Skin of body (tissue), 2 donors: Measurements from ENCODE around the gene RARG. TPM values are rescaled to one million over a fixed set of nuclear protein-coding genes. Genes with fewer than 3 reads are reported as not detected.
"Not testable (repeated sequence)": the region's sequence is repeated elsewhere in the genome, so short reads cannot be mapped to it uniquely, and the experiment has no call there.

Experiments
- DNase-seq: peaks from one replicate; lab custom pipeline; 2025; lab: John Stamatoyannopoulos, UW
- total RNA-seq: library from RNA; depleted of rRNA; stranded (reverse); fragments of >200 nt; gene quantifications from one replicate; pipeline ENCODE4 v1.2.3, GENCODE V29; 2014

The RARG gene
- total RNA-seq, 1 donor from 2014 or later, result 65.2 TPM

DNA sequence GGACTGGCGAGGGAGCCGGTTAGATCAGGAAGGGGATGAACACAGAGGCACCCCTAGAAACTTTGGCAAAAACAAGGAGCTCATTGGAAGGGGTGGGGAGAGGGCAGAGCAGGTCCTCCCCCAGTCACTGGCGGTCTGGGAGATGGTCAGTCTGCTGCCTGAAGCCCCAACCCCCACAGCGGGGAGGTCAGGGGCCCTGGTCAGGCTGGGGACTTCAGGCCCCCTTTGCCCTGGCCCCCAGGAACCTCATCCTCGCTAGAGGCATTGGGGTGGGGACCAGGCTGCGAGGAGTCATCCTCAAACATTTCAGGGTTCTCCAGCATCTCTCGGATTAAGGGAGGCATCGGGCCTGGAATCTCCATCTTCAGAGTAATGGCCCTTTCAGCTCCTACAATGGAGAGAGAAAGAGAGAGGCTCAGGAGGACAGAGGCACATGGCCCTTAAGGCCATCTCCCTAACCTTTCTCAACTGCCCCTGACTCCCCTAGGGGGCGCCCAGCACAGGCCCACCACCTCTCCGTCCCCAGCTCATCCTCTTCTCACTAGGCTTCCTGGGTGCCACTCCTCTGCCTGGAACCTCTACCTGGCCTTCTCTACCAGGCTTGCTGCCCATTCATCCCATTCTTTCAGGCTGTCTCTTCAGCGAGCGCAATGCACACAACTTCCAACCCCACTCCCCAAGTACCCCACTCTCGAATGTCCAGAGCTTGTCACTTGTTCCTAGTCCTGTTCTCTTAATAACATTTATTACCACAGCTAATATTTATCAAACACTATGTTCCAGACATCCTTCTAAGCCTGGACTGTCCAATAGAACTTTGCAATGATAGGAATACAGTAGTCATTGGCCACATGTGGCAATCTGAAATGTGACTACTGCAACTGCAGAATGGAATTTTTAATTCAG lies 20.3 kb downstream of the RARG start:
- DNase-seq, result no peak

DNA sequence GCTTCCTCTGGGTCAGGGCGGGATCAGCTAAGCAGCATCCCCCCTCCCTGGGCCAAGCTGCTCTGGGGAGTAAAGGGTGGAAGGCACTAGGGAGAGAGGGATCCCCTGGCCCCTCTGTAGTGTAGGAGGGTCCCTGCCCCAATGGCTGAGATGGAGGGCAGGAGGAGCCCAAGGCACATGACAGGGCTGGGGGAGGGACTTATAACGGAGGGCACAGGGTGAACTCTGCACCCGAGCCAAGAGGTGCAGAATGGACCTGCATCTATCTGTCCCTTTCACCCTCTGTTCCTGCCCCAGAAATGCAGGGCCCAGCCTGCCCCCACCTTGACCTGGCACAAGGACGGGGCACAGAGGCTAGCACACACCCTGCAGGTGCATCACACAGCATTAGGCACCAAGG lies 21.2 kb downstream of the RARG start:
- no peak for DNase-seq

DNA sequence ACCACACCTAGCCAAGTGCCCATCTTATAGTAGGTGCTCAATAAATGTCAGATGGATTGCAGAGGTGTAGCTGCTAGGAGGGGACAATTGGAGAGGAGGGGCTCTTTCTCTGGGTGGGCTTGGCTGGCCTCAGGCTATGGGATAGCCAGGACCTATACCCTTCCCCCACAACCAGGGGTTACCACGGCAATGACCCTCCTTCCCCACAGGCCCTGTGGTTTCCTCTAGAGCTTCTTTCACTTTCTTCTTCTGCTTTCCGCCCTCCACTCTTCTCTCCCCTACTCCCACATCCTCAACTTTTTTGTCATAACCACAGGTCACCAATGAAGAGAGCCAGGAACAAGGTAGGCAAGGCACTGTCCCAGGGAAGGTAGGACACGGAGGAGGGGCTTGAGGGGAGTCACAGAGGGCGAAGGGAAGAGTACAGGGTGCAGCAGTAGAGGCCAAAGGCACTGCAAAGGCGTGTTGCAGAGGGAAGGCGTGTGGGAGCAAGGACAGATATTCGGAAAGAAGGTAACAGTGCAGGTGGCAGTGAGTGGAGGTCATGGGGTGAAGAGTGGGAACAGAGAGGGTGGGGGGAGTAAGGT lies 23.0 kb downstream of the RARG start:
- no peak for DNase-seq

DNA sequence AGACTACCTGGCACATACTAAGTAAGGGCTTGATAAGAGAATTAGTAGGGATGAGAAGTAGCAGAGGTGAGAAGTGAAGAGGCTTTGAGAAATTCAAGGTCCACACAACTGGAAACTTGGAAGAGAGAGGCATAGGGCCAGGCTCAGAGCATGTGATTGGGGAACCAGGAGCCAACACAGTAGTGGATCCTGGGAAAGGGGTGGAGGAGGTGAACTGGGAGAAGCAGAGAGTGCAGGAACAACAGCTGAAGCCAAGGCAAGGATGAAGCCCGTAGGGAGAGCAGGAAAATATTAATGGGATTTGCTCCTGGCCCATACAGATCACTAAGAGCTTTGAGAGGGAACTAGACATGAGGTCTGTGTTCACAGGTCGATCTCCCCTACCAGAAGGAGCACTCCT lies 23.6 kb downstream of the RARG start:
- DNase-seq, result no peak

DNA sequence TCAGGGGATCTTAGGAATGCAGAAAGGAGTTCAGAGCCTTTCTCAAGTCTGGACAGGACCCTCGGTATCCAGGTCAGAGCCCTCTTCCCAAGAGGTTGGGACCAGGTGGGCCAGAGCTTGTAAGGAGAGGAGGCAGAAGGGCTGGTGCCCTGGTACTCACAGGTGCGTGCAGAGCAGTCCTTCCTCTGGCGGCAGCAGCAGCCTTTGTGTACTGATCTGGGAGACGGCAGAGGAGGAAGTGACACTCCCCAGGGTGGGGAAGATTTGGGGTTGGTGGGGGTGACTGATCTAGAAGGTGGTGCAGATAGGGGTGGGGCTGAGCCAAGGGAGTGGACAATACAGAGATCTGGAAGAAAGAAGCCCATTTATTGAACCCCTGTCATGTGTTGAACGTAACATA lies 25.0 kb downstream of the RARG start, which contains the start of gene ITGB7:
Gene ITGB7 (minus strand): TSS at position 210 of the 400 bp plus-strand sequence. CDS start 6,808 bp downstream, outside the sequence.
- DNase-seq, result no peak

DNA sequence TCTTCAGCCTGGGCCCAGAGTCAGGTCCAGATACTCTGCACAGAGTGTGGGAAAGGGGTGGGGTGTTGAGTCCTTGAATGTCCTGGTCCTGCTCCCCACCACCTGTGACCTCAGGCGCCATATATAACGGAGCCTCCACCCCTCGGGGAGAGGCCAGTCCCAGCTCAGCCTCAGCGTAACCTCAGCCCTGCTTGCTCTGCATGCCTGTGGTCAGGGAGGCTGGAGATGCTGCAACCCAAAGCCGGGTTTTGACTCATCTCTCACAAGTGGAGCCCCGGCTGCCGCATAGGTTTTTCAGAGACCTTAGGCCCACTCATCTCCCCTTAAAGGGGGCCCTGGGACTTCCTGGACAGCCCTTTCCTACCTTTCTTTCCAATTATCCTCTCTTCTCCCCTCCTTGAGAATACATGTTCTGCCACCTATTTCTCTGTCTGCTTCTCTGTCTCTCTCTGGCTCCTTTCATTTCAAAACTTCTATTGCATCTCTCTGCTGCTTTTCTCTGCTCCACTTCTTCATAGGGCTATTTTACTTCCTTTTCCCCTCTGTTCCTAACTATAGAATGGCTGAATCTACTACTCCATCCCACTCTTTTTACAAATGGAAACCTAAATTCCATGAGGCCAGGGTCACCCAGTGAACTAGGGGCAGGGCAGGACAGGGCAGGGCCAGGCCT lies 26.1 kb downstream of the RARG start:
- no peak for DNase-seq

DNA sequence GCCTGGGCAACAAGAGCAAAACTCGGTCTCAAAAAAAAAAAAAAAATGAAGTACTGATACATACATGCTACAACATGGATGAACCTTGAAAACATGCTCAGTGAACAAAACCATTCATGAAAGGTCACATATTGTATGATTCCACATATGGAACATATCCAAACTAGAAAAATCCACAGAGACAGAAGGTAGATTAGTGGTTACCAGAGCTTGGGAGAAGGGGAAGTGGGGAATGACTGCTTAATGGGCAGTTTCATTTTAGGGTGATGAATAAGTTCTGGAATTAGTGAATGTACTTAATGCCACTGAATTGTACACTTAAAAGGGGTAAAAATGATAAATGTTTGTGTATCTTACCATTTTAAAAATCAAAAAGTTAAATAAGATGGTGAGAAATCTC lies 27.7 kb downstream of the RARG start:
- no peak for DNase-seq

DNA sequence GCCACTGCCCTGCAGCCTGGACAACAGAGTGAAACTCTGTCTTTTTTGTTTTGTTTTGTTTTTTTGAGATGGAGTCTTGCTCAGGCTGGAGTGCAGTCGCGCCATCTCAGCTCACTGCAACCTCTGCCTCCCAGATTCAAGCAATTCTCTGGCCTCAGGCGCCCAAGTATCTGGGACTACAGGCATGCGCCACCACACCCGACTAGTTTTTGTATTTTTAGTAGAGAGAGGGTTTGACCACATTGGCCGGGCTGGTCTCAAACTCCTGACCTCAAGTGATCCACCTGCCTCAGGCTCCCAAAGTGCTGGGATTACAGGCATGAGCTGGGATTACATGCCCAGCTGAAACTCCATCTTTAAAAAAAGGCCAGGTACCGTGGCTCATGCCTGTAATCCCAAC lies 29.7 kb downstream of the RARG start:
- DNase-seq, result not testable (repeated sequence)

DNA sequence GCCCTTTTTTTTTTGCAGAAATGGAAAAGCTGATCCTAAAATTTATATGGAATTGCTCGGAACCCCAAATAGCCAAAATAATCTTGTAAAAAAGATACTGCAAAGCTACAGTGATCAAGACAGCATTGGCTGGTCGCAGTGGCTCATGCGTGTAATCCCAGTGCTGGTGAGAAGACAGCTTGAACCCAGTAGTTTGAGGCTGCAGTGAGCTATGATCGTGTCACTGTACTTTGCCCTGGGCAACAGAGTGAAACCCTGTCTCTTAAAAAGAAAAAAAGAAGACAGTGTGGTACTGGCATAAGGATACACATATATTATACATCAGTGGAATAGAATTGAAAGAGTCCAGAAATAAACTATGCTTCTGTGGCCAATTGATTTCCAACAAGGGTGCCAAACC lies 30.4 kb downstream of the RARG start:
- DNase-seq, result no peak

DNA sequence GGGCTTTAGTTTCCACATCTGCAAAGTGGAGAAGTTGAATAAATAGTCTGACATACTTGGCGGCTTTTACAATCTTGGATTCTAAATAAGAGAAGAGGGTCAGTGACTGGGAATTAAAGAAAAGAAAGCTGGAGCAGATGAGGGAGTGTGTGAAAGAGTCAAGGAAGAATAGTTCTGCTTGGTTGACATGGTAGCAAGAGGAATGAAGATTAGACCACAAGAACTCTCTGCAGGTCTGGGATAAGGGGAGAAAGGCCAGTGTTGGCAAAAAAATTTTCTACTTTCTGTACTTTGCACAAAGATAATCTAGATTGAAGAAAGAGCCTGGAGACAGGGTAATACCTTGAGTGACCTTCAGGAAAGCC lies 30.9 kb downstream of the RARG start:
- no peak for DNase-seq

DNA sequence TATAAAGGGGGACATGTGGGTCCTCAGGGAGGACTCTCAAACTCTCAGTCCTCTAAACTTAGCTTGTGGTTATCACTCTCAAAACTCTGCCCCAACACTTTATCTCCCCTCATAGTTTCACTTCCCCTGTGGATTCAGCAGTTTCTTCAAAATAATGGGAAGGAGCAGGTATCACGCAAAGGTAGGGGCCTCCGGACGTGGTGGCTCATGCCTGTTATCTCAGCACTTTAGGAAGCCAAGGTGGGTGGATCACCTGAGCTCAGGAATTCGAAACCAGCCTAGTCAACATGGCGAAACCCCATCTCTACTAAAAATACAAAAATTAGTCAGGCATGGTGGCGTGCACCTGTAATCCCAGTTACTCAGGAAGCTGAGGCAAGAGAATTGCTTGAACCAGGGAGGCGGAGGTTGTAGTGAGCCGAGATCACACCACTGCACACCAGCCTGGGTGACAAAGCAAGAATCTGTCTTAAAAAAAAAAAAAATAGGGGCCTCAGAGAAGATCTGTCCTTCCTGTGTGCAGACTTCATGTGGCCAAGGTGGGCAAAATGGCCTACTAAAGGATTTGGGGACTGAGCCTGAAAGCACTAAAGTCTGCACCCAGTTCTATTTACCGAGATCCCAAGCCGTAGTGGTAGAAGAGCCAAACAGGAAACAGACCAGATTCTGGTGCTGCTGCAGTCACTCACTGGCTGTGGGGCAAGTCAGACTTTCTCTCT lies 31.4 kb downstream of the RARG start:
- DNase-seq, result no peak

DNA sequence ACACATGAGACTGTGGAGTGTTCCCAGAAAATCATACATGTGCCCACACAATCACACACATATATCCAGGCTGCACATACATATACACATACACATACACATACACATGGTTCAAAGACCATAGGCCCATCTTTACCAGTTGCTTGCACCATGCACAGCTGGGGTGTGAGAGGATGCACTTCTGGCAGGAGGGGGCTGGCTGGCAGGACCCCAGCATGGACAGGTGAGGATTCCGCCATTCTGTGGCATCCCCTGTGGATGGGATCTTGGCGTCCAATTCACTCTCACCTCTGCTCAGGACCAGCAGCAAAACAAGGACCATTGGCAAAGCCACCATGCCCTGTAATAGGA lies 31.9 kb downstream of the RARG start:
- DNase-seq, result no peak

DNA sequence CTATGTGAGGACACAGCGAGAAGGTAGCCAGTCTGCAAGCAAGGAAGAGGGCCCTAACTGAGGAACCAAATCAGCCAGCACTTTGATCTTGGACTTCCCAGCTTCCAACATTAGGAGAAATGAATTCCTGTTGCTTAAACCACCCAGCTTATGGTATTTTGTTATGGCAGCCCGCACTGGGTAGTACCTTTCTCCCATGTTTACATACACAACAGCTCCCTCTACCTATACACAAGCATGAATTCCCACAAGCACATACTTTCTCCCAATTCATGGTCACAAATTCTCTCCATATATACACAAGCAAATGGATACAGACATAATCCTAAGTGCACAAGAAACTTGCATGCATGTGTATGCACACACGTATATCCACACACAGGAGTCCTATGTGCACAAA lies 32.3 kb downstream of the RARG start:
- no peak for DNase-seq

DNA sequence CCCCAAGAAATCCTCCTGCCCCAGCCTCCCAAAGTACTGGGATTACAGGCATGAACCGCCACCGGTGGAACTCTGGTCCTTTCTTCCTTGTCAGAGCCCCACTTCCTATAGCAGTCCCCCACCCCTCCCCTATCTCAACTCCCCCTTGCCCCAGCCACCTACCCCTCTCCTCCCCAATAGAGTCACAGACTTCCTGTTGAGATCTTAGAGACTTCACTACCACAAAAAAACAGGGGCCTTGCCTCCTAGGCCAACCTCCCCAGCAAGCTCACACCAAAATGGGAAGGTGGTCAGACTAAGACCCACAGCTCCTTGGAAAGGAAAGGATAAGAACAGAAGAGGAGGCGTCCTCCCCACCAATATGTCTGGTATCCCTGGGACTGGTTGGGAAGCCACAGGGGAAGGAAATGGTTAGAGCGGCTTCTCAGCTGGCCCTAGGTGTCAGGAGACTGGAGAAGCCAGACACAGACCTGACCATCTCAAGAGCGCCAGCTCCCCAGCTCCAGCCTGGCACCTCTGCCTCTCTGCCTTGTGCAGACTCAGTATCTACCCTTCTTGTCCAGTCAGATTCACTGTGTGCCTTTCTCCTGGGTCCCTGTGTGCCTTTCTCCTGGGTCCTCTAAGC lies 33.4 kb downstream of the RARG start:
- no peak for DNase-seq

DNA sequence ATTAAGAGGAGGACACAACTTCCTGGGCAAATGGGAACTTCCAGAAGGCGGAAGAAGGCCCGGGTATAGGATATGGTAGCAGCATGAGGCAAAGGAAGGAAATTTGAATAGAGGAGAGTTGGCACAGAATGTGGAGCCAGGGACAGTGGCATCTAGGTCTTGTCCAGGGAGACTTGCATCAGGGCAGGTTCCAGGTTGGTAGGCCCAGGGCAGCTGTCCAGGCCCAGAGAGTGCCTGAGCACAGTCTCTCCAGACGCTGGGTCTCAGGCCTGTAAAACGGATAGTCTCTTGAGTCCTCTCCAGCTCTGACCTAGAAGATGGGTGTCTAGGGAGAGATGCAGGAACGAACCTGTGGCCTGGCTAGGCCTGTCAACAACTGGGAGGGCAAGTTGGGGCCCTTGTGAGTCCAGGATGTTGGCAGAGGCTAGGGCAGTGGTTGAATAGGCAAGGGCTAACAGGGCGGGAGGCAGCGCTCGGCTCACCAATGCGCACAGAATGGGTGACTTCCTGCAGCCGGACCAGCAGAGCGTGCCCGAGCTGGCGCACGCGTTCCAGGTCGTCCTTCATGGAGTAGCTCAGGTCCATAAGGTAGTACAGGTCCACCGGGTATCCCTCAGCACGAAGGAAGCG lies 34.9 kb downstream of the RARG start:
- no peak for DNase-seq

DNA sequence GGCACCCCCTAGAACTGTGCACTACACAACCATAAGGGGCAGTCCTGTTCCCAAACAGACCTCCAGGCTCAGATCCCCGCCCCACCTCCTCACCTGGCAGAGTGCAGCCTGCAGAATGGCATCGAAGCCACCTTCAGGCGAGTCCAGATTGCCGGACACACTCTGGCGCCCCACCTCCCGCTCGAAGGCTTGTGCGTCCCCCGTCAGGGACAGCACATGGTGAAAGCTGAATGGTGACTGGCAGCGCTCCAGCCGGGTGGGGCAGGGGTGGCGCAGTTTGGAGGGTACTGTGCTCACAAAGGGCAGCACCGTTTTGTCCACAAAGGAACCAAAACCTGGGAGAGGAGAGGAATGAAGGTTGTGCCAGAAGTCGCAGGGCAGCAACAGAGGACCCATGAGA lies 35.5 kb downstream of the RARG start:
- no peak for DNase-seq

DNA sequence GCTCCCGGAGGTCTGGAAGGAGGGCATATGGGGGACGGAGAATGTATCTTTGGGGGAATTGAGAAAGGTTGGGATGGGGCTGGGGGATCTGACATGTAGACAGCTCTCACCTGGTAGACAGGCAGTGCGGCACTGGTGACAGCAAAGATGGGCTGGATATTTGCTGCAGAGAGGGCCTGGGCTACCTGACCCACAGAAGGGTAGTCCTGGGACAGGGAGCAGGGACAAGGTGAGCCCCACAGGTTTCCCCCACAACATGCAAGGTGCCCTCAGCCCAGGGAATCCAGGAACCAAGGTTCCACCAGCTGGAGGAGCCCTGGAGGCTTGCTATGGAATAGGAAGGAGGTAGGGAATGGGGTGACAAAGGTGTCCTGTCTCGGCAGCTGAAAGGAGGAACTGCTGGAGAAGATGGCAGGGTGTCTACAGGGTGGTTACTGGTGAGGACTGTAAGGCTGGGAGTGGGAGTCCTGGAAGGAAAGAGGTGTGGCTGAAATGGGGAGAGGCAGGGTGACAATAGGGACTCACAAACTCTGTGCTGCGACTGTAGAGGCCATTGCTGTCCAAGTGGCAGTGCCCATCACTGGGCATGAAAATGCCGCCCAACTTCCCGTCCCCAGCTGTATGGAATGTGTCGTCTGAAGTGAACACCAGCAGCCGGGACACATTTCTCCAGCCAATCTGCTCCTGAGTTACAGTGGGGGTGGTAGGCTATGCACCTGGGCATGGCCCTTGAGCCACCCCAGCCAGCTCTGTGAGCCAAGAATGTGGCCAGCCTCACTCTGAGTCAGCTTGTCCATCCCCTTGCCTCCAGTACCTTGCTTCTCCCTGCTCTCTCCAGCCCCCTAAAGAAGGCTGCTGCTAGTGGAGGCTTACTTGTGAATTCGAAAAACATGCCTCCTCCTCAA lies 36.2 kb downstream of the RARG start:
- no peak for DNase-seq

DNA sequence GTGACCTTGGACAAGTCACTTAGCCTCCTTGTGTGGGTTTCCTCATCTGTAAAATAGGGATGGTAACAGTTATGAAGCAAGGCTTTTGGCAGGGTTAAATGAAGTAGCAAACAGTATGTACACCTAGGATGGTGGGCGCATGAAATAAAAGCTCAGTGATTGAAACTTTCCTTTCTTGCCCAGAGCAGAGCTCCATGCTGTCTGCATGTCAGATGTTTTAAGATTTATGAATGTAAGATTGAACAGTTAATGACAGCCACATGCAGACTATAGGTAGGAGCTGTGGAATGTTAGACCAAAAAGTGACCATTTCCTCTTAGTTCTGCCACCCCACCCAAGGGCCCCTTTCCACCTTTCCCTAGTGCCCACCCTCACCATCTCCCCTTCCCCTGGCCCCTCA lies 37.0 kb downstream of the RARG start:
- no peak for DNase-seq

DNA sequence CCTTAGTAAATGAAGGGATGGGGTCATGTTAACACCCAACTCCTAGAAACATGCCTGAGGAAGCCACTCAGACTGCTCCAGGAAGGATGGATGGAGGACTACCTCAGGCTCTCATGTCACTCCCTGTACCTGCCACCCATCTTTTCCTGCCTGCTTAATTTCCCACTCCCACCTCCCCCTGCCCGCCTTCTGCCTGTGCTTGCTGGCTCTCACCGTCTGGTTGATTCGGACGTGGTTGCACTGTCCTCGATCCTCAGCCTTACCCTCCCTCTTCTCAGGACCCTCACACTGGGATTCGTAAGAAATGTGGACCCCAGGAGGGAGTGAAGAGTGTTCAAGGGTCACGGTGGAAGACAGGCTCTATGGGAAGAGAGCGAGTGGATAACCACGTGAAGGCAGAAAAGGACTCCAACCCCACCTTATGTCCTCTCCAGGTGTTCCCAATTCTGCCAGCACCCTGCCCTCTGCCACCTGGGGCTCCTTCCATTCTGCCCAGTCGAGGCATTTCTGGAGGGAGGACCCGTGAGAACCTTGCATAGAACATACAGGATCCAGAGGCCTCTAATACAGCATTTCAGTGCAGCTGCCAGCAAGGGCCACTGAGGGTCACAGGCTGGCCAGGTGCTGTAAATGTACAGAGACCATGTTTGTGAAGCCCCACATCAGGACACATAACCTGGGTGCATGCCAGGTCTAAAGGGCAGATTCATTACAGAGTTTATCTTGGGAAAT lies 37.9 kb downstream of the RARG start:
- no peak for DNase-seq
